NCI-H748 (cell line): ENCODE results near the gene KIF17.
"Not testable (repeated sequence)": the region's sequence is repeated elsewhere in the genome, so short reads cannot be mapped to it uniquely, and the experiment has no call there.

ENCODE experiments used
- DNase-seq: peaks from one replicate; lab custom pipeline; 2025; ENCODE audit not compliant: unreplicated experiment; lab: John Stamatoyannopoulos, UW

KIF17 gene

DNA sequence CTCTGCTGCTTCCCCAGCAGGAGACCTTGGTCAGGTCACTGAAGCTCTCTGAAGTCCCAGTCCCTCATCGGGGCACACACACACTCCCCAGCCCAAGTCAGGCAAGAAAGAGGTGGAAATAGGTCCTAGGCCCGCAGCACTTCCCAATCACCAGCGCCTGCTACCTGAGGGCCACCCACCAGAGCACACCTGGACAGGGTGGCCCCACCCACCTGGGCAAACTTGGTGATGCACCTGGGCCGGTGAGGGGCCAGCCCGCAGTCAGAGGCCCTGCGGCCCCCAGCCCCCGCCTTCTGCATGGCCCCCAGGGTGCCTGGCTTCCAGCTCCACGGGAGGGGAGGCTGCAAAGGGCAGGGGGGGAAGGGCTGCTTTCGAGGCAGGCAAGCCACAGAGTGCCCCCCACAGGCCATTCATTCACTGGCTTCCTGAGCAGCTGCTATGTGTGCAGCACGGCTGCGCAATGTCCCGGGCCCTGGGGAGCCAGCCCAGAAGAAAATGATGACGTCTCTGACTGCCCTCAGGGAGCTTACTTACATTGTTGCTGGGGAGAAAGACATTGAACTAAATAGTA is 10.0 kb upstream of the KIF17 start:
- DNase-seq, result no peak

DNA sequence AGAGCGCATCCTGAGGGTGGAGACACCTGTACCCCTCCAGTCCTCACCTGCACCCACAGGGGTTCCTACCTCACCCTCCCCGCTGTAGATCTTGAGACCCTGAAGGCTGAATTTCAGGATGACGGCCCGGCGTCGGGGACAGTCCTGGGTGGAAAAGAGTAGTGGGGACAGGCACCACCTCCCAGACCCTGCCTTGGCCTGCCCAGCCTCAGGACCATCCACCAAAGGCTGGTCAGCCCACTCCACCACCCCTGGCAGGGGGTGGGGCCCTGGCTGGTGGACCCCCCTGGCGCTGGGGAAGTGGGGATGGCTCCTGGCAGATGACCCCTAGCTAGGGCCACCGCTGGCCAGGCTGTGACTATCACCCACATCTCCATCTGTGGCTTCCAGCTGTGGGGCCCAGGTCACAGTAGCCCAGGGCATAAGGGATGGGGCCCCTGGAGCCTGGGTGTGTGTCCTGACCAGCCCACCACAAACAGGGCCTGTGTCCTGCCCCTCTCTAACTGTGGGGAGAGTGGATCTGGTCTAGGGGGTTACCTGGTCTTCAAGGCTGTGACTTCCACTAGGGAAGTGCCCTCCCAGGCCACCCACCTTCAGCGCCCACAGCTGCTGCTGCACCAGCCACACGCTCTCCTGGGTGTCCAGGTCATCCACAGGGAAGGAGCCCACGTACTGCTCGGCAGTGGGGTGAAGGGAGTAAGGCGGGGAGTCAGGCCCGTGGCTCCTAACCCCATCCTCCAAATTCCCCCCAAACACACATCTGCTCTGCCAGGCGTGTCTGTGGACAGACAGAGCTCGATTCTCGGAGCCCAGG is 9.3 kb upstream of the KIF17 start:
- no peak for DNase-seq

DNA sequence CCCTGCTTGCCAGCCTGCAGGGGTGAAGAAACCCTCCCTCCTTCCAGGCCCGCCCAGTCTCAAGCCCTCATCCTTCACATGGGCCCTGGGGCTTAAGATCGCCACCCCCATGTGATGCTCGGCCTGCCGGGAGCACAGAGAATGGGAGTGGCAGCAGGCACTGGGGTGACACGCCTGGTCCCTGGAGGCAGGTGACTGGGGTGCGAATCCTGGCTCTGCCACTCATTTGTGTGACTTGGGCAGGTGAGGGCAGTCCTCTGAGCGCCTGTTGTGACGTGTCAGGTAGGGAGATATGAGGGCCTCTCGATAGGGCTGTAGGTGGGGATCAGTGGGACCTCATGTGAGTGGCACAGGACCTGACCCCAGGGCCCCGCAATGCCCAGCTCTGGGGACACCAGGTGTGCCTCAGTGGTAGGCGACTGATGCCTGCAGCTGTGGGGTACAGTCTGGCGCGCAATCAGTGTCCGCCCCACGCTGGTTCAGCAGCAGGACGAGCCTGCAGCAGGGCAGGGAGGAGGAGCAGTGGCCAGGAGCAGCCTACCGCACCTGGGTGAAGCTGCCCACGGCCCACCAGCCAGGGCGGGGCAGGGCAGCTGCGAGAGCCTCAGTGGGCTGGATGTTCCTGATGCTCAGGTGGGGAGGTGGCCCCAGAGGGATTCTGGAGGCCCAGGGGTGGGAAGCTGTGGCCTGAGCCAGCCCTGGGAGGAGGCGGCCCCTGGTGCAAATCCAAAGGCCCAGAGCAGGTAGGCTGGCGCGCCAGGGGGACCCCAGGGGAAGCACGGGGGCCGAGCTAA is 8.5 kb upstream of the KIF17 start:
- DNase-seq, result no peak

DNA sequence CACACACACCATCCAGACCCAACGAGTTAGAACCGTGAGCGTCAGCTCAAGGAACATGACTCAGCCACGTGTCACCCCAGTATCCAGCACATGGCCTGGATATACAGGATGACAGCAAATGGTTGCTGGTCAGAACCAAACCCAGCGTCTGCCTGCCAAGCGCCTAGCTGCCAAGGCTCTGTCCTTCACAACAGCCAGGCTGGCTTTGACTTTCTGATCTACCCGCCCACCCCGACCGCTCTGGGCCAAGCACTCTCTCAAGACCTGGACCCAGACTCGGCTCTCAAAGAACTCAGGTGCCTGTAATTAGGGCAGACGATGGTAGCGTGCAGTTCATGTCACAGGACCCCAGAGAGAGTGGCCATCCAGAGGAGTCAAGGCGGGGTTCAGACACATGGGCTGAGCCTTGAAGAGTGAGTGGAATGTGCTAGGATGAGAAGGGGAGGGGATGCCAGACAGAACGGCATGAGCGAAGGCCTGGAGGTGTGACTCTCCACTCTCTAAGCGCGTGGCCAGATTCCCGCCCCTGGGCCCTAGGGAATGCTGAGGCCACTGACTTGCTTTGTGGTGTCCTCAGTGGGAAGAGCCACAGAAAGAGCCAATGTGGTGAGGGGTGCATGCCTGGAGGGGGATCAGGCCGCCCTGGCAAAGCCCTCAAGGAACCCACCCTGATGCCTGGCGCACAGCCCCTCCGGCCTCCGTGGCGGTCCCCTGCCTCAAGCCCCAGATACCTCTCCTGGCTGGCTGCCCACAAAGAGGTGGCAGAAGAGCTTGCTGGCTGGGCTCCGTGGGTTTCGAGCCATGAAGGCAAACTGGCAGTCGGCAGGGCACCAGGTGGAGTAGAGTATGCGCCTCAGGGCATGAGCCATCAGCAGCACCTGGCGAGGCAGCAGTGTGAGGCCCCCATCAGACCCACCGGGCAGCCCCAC is 7.6 kb upstream of the KIF17 start:
- no peak for DNase-seq

DNA sequence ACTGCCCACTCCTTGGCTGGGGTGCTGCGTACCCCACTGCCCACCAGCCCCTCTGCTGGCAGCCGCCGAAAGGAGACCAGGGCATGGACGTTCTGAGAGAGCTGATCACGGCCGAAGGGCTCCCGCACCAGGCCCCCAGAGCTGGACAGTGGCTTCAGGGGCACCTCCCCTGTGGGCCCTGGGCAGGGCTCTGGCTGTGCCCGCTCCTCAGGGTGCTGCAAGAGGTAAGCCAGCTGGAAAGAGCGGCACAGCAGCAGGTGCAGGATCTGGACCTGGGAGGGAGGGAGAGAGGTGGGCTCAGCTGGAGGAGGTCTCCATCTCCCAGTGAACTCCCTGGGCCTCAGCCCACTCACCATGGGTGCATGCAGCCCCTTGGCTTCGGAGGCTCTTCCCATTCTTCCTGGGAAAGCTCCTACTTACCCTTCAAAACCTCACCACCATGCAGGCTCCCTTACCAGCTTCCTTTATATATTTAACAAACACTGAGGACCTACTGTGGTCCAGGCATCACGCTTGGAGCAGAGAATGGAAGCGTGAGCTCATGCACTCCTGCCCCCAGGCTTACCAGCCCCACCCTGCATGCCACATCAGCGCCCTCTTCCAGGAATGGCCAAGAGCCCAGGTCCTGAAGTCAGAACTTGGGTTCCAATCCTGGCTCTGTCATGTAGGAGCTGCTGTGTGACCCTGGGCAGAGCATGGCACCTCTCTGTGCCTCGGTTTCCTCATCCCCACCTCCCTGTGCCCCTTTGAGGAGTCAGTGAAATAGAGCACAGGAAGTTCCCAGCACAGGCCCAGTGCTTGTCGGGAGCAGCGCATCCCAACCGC is 6.8 kb upstream of the KIF17 start:
- no peak for DNase-seq

DNA sequence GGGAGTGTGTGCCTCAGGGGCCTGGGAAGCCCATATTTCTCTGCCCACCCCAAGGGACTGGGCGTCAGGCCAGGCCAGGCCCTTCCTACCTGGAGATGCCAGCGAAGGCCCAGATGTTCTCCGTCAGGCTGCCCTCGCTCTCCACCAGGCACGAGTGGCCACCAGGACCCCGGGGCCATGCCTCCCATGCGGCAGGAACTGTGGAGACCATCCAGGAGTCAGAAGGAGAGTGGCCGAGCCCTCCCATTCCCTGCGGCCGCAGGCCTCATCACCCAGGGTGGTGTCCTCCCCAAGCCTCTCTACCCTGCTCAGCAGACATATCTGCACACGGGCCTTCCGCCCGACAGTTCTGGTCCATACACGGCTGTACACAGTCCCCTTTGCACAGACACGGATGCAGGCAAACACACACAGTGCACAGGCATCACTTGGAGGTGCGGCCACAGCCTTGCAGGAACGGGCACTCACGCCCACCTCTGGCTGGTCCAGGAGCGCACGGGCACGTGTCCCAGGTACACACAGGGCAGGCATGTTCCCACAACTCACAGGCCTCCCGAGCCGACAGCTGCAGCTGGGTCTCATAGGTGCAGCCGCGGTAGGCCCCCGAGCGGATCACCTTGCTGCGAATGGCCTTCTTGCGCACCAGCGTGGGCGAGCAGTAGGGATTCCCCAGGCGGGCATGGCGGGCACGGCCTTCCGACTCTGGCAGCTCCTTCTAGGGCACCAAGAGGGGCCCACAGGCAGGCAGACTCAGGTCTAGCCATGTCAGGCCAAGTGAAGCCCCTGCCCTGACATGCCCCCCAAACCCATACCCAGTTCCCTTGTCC is 5.9 kb upstream of the KIF17 start:
- DNase-seq, result no peak

DNA sequence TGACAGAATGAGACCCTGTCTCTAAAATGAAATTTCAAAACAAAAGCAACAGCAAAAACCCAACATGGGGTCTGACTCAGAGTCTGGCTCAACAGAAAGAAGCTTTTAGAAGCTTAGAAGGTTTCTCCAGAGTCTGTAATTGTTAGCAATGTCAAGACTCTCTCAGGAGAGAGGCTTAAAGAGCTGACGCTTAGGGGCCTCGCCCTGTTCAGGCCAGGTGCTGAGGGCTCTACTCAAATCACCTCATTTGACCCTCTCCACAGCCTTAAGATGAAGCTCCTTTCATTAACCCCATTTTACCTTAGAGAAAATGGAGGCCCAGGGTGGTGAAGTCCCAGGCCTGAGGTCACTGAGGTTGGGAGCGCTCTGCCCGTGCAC is 5.3 kb upstream of the KIF17 start:
- no peak for DNase-seq

DNA sequence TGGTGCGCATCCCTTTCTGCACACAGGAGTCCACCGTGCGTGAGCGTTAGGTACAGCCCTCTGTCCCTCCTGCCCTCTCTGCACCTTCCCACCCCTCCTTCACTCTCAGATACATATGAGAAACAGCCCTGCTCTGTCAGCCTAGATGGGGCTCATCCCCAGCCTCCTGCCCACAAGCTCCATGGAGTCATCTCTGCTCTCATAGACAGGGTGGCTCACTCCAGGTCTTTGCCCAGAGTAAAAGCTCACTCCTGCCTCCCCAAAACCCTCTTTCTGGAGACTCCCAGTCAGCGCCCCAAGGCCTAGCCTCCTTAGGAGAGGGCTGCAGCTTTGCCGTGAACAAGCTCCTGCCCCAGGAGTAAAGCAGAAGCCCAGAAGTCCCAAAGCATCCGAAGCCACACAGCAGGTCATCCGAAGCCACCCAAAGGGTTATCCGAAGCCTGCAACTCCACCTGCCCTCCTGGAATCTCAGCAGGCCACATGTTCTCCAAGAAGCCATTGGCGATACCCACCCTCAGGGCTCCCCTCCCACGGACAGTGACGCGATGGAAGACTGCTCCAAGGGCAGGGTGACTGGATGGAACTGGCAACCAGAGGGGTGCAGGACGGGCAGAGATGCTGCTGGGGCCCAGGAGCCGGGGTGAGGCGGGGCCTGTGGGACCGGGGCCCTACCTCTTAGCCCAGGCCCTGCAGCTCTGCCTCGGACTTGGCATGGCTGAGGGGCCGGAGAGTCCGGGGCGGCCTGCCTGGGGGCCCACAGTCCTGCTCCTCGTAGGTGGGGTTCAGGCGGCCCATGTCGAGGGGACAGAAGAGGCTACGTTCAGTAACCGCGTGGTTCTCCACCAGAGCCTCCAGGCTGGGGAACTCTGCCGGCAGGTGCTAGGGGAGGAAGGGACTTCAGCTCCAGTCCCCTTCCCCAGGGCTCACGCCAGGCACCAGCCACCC is 3.6 kb upstream of the KIF17 start:
- no peak for DNase-seq

DNA sequence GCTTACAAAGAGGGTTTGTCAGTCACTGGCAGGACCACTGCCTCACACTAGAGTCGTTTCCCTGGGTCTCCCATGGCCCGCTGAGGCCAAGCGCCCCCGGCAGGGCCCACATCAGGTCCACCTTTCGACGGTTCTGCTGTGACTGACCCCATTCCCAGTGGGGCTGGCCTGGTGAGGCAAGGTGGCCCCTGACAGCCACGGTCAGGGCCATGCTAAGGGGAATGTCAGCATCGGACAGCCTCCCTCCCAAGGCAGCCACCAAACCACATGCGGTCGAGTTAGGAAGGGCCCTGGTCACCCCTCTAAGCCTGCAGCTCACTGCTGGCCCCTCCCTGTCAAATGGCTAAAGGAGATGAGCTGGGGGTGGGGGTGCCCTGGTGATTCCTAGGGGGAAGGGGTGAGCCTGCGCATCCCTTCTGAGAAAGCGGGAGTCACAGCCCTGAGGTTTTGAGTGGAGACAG is 2.9 kb upstream of the KIF17 start:
- DNase-seq, result no peak

DNA sequence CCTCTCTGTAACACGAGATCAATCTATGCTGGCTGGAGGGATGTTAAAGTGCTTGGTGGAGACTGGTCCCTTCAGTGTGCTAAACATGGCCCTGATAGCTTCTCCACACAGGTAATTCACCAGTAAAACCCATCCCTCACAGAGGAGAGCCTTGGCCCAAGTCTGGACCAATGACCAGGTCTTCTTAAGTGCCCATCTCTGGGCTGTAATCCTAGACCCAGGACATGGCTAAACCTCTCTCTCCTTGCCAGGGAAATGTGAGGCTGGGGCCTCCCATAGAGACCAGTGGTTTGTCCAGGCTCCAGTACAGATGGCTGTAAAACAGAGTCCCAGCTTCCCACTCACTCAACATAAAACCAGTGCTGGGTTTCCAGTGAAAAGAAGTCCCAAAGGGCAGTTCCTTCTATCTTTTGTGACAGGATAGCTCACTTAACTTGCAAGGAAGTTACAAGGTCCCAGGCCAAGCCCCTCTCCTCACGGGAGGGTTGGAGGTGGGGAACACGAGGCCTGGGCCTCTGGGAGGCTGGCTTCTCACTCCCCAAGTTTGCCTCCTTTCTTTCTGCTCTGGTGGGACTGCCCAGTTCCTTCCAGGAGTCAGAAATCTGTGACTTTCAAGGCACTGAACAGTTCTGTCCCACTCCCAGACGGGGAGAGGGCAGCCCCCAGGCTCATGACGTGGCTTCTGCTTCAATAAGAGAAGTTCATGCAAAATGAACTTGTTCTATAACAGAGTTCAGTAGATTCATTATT is 2.2 kb upstream of the KIF17 start:
- DNase-seq, result no peak

DNA sequence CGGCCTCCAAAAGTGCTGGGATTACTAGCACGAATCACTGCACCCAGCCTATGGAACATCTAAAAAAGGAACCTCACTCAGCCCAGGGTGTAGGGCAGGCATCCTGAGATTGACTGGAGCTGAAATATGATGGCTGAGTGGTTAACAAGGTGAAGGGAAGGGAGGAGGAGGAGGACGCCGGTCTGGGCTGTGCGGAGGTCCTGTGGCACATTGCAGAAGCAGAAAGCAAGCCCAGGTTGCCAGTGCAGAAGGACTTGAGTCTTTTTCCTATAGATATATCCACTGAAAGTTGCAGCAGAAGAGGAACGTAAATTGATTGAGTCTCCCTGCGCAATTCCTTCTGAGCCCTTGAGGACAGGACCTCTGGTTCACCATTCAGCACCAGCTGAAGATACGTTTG is 1.5 kb upstream of the KIF17 start:
- DNase-seq, result no peak

DNA sequence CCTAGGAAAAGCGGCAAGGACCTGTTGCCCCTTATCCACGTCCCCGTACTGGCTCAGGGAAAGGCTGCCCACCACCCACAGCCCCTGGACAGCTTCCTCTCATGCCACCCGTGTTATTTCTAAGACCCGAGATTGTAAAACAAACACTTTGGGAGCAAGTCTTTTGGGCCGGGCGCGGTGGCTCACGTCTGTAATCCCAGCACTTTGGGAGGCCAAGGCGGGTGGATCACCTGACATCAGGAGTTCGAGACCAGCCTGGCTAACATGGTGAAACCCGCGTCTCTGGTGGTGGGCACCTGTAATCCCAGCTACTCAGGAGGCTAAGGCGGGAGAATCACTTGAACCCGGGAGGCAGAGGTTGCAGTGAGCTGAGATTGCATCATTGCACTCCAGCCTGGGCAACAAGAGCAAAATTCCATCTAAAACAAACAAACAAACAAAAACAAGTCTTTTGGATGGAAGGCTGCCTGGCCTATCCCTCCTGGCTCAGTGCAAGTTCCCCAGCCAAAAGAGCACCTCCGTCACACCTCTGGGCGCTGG is 606 bp upstream of the KIF17 start:
- not testable (repeated sequence) for DNase-seq

DNA sequence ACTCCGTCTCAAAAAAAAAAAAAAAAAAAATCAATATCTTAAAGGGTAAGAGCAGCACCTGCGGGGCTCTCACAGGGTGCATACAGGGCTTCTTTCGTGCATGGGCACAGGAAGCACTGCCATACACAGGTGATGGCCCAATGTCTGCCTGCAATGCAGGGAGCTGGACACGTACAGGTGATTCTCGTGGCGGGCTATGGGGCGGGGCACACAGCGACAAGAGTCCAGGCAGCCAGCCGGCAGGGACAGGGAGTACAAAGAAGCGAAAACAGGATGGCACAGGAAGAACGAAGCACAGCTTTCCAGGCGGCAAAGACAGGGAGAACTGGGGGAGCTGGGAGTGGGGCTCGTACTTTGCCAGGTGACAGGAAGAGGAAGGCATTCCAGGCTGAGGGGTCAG is 1.6 kb downstream of the KIF17 start:
- peak; percentile 10 for DNase-seq

DNA sequence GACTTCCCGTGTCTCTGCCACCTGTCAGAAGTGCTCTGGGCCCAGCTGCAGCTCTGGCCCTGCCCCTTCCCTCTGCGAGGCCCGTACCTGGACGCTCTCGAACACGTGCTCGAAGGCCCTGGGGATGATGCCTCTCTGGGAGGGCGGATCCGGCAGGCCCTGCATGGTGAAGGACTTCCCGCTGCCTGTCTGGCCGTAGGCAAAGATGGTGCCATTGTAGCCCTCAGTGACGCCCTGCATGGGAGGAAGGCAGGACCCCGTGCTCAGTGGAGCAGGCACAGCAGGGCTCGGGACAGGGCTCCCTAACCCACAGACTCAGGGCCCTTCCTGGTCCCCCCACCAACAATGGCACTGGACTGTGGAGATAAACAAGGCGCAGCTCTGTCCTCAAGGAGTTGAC is 2.4 kb downstream of the KIF17 start:
- DNase-seq, result no peak

DNA sequence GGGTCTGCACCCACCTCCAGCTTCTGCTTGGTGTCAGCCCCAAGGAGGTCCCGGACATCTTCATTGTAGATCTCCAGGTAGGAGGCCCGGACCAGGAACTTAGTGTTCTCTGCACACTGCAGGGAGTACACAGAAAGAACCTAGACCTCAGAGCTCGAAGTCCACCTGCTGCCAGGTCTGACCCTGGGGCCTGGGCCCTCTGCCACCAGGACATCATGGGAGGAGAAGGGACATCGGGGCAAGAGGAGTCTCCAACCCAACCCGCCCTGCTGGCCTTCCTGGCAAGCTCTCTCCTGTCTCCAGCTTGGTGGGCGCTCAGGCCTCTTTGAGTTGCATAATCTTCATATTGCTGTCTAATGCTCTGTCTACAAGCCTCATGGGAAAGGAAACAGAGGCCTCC is 4.4 kb downstream of the KIF17 start:
- no peak for DNase-seq

DNA sequence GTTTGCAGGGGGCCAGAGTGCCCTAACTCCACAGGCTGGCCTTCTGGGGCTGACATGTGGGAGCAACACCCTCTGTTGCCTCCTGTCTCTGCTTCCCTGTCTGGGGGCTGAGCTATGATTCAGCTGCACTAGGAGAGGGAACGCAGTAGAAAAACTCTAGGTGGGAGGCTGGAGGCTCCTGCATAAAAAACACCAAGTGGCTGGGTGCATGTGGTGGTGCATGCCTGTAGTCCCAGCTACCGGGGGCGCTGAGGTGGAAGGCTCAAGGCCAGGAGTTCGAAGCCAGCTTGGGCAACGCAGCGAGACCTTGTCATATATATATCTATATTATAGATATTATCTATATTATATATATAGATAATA is 5.6 kb downstream of the KIF17 start:
- DNase-seq, result no peak
